Measurements from ENCODE around the gene RASAL2. TPM values are rescaled to one million over a fixed set of nuclear protein-coding genes. Genes with fewer than 3 reads are reported as not detected.
A peak's percentile ranks its signal among the peaks of the same experiment; 100 is the strongest.
"Not testable (repeated sequence)": the region's sequence is repeated elsewhere in the genome, so short reads cannot be mapped to it uniquely, and the experiment has no call there.

RASAL2 gene
- total and polyA plus RNA-seq, 2 of the 13 experiments (the other 11 are each of a cell fraction or from before 2014, with no cell fraction given) = 5.4 to 5.9 TPM

DNA sequence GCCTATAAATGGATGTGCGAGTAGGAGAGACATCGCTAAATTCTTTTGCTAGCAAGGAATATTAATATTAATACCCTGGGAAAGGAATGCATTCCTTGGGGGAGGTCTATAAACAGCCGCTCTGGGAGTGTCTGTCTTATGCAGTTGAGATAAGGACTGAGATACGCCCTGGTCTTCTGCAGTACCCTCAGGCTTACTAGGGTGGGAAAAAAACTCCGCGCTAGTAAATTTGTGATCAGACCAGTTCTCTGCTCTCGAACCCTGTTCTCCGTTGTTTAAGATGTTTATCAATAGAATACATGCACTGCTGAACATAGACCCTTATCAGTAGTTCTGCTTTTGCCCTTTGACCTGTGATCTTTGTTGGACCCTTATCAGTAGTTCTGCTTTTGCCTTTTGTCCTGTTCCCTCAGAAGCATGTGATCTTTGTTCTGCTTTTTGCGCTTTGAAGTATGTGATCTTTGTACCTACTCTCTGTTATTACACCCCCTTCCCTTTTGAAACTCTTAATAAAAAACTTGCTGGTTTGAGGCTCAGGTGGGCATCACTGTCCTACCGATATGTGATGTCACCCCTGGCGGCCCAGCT is 114.5 kb downstream of the RASAL2 start:
- in situ Hi-C loops (cut with HindIII; ENCODE audit: extremely low pct_ligation_motif_present, low pct_unique_long_range_greater_than_20kb) = not testable (repeated sequence)

More for the DNA sequence above, 114.5 kb downstream of the RASAL2 start:
- peak; percentile 51 for DNase-seq (ENCODE audit: low spot score)
- H3K4me3 ChIP-seq (replicated peaks in 1 of 3; ENCODE audit: insufficient read depth in 1 of 3, low read depth in 2 of 3, low read length in 3 of 3); BruUV-seq (replicated peaks); H3K4me2 ChIP-seq (ENCODE audit: low read depth, low read length); POLR2A ChIA-PET; CTCF ChIA-PET (ENCODE audit: low intra/inter-chr PET ratio, low total read pairs); ATAC-seq; H3K36me3 ChIP-seq (replicated peaks in 1 of 2; ENCODE audit: control insufficient read depth in 1 of 2, insufficient read depth in 2 of 2, low read length in 2 of 2); H3K79me2 ChIP-seq (ENCODE audit: insufficient read depth, low read length); H3K4me1 ChIP-seq (ENCODE audit: insufficient read depth, low read length); H3K27me3 ChIP-seq (ENCODE audit: control insufficient read depth in 1 of 2, insufficient read depth in 2 of 2, low read length in 2 of 2); H3K27ac ChIP-seq (ENCODE audit: extremely low read length, insufficient read depth, low read length); FAIRE-seq; intact Hi-C loops (cut with micrococcal nuclease; ENCODE audit: unreplicated experiment); H2AFZ ChIP-seq (ENCODE audit: low read length); H3K9ac ChIP-seq (ENCODE audit: insufficient read depth, low read depth, low read length); H4K20me1 ChIP-seq (ENCODE audit: insufficient read depth, low read length); TF ChIP-seq SOX6 (IDR thresholded peaks at IDR 0.05); EP300 (CRISPR knock-in tag; IDR thresholded peaks at IDR 0.05; ENCODE audit: borderline replicate concordance); HNF4G (CRISPR knock-in tag; IDR thresholded peaks at IDR 0.05; ENCODE audit: borderline replicate concordance, low read depth): not testable (repeated sequence)
- peak; percentile 81; the same call in 1 of the 2 replicates for TF ChIP-seq NCOR1 (IDR thresholded peaks at IDR 0.05; ENCODE audit: borderline replicate concordance, low read length)
- TF ChIP-seq SOX6 (CRISPR knock-in tag; IDR thresholded peaks at IDR 0.05) = peak; percentile 73
- 0 out of 2 replicates have a peak, but pooled peaks have one; percentile 18 for TF ChIP-seq TRIM24 (CRISPR knock-in tag; IDR thresholded peaks at IDR 0.05)
- TF ChIP-seq NR2F6 (IDR thresholded peaks at IDR 0.05) = peak; percentile 59
- TF ChIP-seq NR2F6 (CRISPR knock-in tag; IDR thresholded peaks at IDR 0.05) = 0 out of 2 replicates have a peak, but pooled peaks have one; percentile 15
- TF ChIP-seq NR2F1 (CRISPR knock-in tag; IDR thresholded peaks at IDR 0.05) = peak in 1 of 2 experiments; percentile 50; a peak in 1 of 4 replicates
- peak; percentile 70; the same call in 1 of the 2 replicates for TF ChIP-seq ZMYM2 (CRISPR knock-in tag; IDR thresholded peaks at IDR 0.05)
- peak; percentile 45; the same call in 1 of the 2 replicates for TF ChIP-seq SOX5 (CRISPR knock-in tag; IDR thresholded peaks at IDR 0.05; ENCODE audit: borderline replicate concordance)
- 0 out of 2 replicates have a peak, but pooled peaks have one; percentile 10 for TF ChIP-seq BCL6 (CRISPR knock-in tag; IDR thresholded peaks at IDR 0.05)
- peak; percentile 60 for TF ChIP-seq TCF7 (IDR thresholded peaks at IDR 0.05; ENCODE audit: low read depth)
- TF ChIP-seq, protein P1, sequence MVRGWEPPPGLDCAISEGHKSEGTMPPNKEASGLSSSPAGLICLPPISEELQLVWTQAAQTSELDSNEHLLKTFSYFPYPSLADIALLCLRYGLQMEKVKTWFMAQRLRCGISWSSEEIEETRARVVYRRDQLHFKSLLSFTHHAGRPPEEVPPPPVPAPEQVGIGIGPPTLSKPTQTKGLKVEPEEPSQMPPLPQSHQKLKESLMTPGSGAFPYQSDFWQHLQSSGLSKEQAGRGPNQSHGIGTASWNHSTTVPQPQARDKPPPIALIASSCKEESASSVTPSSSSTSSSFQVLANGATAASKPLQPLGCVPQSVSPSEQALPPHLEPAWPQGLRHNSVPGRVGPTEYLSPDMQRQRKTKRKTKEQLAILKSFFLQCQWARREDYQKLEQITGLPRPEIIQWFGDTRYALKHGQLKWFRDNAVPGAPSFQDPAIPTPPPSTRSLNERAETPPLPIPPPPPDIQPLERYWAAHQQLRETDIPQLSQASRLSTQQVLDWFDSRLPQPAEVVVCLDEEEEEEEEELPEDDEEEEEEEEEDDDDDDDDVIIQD (CRISPR knock-in tag; IDR thresholded peaks at IDR 0.05; ENCODE audit: low read depth) = peak; percentile 62; the same call in 1 of the 2 replicates
- TF ChIP-seq NR2C2 (CRISPR knock-in tag; IDR thresholded peaks at IDR 0.05; ENCODE audit: borderline replicate concordance) = peak; percentile 64; the same call in 1 of the 2 replicates
- TF ChIP-seq RARA (CRISPR knock-in tag; IDR thresholded peaks at IDR 0.05) = peak; percentile 23; the same call in 1 of the 2 replicates
- TF ChIP-seq SETDB1 (CRISPR knock-in tag; IDR thresholded peaks at IDR 0.05; ENCODE audit: borderline replicate concordance) = 0 out of 2 replicates have a peak, but pooled peaks have one; percentile 70
- TF ChIP-seq EP300 (IDR thresholded peaks at IDR 0.05; ENCODE audit: low read depth in 2 of 2, low read length in 2 of 2) = peak in 1 of 2 experiments; percentile 41; a peak in 1 of 4 replicates
- peak; percentile 81 for TF ChIP-seq POGZ (CRISPR knock-in tag; IDR thresholded peaks at IDR 0.05)
- peak; percentile 71 for TF ChIP-seq SOX13 (IDR thresholded peaks at IDR 0.05)
- peak in 1 of 2 experiments; percentile 76; a peak in 2 of 4 replicates for TF ChIP-seq SOX13 (CRISPR knock-in tag; conservative IDR thresholded peaks at IDR 0.05 in 1 of 2, IDR thresholded peaks at IDR 0.05 in 1 of 2)
- peak; percentile 80 for TF ChIP-seq HNF4A (CRISPR knock-in tag; IDR thresholded peaks at IDR 0.05)
- TF ChIP-seq ZMYM4 (CRISPR knock-in tag; IDR thresholded peaks at IDR 0.05) = peak; percentile 65
- TF ChIP-seq NR2F2 (IDR thresholded peaks at IDR 0.05; ENCODE audit: borderline replicate concordance, low read depth) = 0 out of 2 replicates have a peak, but pooled peaks have one; percentile 22
- peak; percentile 60 for TF ChIP-seq HNF4G (IDR thresholded peaks at IDR 0.05; ENCODE audit: borderline replicate concordance, low read depth, low read length)
- peaks cover 29% of the 10 kb centered on the region for H3K9me3 ChIP-seq (ENCODE audit: low read length)
- WGBS (ENCODE audit: low lambda C conversion rate) = 74% methylated on average over 11 of the region's 11 CpGs

All from HepG2 (cell line).